ENCODE measurements around the gene SDCBP2.

DNA sequence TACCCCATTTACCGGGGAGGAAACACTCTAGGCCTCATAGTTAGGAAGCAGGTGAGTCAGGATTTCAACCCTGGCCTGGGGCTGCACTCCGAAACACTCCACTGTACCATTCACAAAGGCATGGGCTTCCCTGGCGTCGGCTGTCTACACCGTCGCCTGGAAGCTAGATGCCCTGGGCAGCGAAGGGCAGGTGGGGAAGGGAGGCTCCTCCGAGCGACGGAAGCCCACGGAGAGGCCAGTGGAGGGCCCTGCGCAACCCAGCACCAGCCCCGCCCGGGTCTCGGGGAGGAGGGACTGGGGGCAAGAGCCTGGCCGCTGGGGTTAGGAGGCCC lies 16.1 kb downstream of the SDCBP2 start:
- TF ChIP-seq POLR2A (IDR thresholded peaks at IDR 0.05) (no peak), POLR2AphosphoS5 (IDR thresholded peaks at IDR 0.05) (no peak)
- TF ChIP-seq, protein P1, sequence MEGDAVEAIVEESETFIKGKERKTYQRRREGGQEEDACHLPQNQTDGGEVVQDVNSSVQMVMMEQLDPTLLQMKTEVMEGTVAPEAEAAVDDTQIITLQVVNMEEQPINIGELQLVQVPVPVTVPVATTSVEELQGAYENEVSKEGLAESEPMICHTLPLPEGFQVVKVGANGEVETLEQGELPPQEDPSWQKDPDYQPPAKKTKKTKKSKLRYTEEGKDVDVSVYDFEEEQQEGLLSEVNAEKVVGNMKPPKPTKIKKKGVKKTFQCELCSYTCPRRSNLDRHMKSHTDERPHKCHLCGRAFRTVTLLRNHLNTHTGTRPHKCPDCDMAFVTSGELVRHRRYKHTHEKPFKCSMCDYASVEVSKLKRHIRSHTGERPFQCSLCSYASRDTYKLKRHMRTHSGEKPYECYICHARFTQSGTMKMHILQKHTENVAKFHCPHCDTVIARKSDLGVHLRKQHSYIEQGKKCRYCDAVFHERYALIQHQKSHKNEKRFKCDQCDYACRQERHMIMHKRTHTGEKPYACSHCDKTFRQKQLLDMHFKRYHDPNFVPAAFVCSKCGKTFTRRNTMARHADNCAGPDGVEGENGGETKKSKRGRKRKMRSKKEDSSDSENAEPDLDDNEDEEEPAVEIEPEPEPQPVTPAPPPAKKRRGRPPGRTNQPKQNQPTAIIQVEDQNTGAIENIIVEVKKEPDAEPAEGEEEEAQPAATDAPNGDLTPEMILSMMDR (IDR thresholded peaks at IDR 0.05) = no peak

Measured in prostate gland (tissue), 2 donors.